OCI-LY3 (cell line): ENCODE results near the gene VCAN.

ENCODE experiments used
- EZH2phosphoT487 ChIP-seq: fragments of 200-600 bp; shearing (Covaris generic); IDR thresholded peaks from 2 replicates; pipeline ENCODE4 v1.6.1; 2018; ENCODE audit warnings: antibody characterized with exemption, mixed run types, low read depth
- TF ChIP-seq, protein P1 (sequence below): fragments of 200-600, 300-600 bp; sonication (generic); IDR thresholded peaks from 2 replicates; pipeline ENCODE4 v1.5.1; 2014; ENCODE audit warnings: antibody characterized with exemption, low read length, low read depth

DNA sequence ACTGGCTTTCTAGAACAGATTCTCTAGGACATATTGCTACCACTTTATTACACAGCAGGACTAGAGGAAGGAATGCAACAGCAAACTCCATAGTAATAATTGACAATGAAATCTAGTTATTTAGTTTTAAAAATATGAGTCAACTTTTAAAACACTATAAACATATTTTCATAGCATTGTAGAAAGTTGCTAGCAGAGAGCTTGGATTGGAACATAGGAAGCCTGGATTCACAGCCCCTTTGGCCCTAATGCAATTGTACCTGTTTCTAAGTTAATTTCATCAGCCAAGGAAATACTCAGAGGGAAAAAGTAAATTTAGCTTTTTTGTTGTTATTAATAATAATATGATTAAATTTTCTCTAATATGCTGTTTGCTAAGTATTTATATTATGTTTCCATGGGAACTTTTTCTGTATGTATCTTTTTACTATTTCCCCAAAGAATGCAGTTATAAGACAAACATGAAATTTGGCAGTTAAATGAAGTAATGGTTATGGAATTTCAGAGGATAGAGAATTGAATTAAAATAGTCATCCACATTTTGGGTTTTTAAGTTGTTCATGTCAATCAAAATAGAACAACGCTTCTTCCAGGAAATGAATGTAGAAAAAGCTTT is 45.6 kb downstream of the VCAN start:
- TF ChIP-seq, protein P1, sequence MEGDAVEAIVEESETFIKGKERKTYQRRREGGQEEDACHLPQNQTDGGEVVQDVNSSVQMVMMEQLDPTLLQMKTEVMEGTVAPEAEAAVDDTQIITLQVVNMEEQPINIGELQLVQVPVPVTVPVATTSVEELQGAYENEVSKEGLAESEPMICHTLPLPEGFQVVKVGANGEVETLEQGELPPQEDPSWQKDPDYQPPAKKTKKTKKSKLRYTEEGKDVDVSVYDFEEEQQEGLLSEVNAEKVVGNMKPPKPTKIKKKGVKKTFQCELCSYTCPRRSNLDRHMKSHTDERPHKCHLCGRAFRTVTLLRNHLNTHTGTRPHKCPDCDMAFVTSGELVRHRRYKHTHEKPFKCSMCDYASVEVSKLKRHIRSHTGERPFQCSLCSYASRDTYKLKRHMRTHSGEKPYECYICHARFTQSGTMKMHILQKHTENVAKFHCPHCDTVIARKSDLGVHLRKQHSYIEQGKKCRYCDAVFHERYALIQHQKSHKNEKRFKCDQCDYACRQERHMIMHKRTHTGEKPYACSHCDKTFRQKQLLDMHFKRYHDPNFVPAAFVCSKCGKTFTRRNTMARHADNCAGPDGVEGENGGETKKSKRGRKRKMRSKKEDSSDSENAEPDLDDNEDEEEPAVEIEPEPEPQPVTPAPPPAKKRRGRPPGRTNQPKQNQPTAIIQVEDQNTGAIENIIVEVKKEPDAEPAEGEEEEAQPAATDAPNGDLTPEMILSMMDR, result no peak
- no peak for TF ChIP-seq EZH2phosphoT487
